ENCODE measurements around the gene SESN3. TPM values are rescaled to one million over a fixed set of nuclear protein-coding genes. Genes with fewer than 3 reads are reported as not detected.
"Not testable (repeated sequence)": the region's sequence is repeated elsewhere in the genome, so short reads cannot be mapped to it uniquely, and the experiment has no call there.

SESN3 gene, protein sequence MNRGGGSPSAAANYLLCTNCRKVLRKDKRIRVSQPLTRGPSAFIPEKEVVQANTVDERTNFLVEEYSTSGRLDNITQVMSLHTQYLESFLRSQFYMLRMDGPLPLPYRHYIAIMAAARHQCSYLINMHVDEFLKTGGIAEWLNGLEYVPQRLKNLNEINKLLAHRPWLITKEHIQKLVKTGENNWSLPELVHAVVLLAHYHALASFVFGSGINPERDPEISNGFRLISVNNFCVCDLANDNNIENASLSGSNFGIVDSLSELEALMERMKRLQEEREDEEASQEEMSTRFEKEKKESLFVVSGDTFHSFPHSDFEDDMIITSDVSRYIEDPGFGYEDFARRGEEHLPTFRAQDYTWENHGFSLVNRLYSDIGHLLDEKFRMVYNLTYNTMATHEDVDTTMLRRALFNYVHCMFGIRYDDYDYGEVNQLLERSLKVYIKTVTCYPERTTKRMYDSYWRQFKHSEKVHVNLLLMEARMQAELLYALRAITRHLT
- total RNA-seq: 10 to 100 TPM; 18.1 to 22.7 (median 21.4) TPM

DNA sequence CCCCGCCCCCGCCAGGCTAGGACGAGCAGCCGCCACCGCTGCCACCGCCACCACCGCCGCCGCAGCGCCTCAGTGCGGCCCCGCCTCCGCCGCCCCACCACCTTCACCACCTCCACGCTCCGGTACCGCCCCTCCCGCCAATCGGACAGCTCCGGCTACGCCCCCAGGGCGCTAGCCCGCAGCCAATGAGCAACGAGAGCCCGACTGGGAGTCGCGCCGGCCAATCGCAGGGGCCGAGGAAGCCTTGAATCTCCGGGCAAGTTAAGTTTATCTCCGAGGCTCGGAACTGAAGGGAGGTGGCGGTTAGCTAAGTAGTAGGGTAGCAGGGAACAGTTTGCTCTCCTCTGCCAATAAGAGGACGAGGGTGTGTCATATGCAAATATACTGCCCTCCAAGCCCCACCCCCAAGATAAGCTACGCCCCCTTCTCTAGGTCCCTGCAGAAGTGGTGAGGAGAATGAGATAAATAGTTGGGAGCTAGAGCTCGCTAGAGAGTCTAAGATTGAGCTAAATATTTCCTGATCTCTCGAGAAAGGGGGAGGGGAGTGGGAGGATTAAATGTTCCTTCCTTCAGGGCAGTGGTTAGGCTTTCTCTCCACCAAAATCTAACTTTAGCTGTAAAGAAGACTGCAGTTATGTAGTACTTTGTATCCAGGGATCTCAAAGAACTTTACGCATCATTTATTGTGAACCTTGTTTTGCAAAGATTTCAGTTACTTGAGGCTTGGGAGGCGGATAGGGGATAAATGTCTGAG lies at the start of gene SESN3:
TSS of gene SESN3 (minus strand) at position 76 of the 754 bp plus-strand sequence. CDS start 342 bp downstream, outside the sequence.
- Histone ChIP-seq H3K36me3 (no peaks in the 10 kb centered on the region), H3K27me3 (no peaks in the 10 kb centered on the region), H3K9me3 (no peaks in the 10 kb centered on the region), H3K4me3 (peak within 1 kb of the TSS; percentile 82 to 93 (median 88)), H3K4me1 (peaks cover 14 to 37% (median 34%) of the 10 kb centered on the region in 4 donors), H3K27ac (replicated peaks in 1 of 4) (peak within 1 kb of the TSS; percentile 85 to 92 (median 88))
- TF ChIP-seq POLR2AphosphoS5 (IDR thresholded peaks at IDR 0.05) (peak; percentile 89), POLR2A (IDR thresholded peaks at IDR 0.05; ENCODE audit: low read depth) (peak; percentile 58), EP300 (IDR thresholded peaks at IDR 0.05) (no peak)
- TF ChIP-seq, protein P1, sequence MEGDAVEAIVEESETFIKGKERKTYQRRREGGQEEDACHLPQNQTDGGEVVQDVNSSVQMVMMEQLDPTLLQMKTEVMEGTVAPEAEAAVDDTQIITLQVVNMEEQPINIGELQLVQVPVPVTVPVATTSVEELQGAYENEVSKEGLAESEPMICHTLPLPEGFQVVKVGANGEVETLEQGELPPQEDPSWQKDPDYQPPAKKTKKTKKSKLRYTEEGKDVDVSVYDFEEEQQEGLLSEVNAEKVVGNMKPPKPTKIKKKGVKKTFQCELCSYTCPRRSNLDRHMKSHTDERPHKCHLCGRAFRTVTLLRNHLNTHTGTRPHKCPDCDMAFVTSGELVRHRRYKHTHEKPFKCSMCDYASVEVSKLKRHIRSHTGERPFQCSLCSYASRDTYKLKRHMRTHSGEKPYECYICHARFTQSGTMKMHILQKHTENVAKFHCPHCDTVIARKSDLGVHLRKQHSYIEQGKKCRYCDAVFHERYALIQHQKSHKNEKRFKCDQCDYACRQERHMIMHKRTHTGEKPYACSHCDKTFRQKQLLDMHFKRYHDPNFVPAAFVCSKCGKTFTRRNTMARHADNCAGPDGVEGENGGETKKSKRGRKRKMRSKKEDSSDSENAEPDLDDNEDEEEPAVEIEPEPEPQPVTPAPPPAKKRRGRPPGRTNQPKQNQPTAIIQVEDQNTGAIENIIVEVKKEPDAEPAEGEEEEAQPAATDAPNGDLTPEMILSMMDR (IDR thresholded peaks at IDR 0.05): peak; percentile 10 to 32 (median 18)
- peak; percentile 99 for DNase-seq (ENCODE audit: extremely low spot score)
- intact Hi-C loops (cut with DNase I): loop anchor here (5.0 to 10.0 kb wide), 2 partner anchors 79 to 533 kb away; no protein-coding TSS in a partner anchor
- WGBS: 2% methylated on average over 18 of the region's 40 CpGs

DNA sequence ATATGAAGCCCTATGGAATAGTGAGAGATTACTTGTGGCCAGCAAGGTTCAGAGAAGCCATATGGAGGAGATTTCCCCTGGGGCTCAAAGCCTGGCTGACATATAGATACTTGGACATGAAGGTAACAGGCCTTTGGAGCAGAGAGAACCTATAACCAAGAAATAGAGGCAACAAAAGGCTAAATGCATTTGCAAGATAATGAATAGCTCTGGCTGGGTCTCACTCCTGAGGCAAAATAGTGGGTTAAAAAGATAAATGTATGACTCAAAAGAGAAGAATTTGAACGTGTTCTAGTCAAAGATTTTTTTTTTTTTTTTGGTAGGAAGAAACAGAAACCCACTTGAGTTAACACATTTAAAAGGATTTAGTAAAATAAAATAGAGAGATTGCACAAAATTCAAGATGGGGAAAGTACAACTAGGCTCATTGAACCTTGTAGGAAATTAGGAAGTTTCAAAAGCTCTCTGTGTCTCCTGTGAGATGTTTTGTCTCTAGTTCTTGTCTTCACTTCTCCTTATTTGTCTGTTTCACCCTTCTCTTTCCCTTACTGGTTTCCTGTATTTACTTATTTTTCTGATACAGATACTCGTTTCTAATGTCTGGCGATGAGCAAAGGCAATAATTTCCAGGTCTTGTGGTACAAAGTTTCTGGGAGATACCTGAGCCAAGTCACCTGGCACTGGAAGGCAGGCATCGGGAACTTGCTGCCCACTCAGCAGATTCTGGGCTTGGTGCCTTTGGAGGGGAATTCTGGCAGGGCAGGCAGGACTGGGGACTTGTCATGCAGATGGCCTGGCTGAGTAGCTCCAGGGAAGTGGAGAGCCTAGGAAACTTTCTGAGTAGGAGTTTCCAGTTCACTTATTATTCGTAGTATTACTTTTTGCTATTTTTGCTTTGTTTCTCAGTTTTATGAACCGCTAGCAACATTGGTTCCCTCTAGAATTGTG lies 49.2 kb upstream of the SESN3 start:
- intact Hi-C loops (cut with DNase I): no loop called here
- DNase-seq (ENCODE audit: extremely low spot score): no peak
- no peaks in the 10 kb centered on the region for H3K9me3 ChIP-seq
- no peaks in the 10 kb centered on the region for H3K36me3 ChIP-seq
- peaks cover 4 to 18% (median 11%) of the 10 kb centered on the region in 4 donors for H3K4me1 ChIP-seq
- H3K27ac ChIP-seq (replicated peaks in 1 of 4): no peak overlapping the region
- no peak overlapping the region for H3K4me3 ChIP-seq
- TF ChIP-seq EP300 (IDR thresholded peaks at IDR 0.05) (no peak), POLR2AphosphoS5 (IDR thresholded peaks at IDR 0.05) (no peak), POLR2A (IDR thresholded peaks at IDR 0.05; ENCODE audit: low read depth) (no peak)
- TF ChIP-seq, protein P1 (IDR thresholded peaks at IDR 0.05): no peak
- 43% methylated on average over 6 of the region's 6 CpGs for WGBS
- H3K27me3 ChIP-seq: no peaks in the 10 kb centered on the region

DNA sequence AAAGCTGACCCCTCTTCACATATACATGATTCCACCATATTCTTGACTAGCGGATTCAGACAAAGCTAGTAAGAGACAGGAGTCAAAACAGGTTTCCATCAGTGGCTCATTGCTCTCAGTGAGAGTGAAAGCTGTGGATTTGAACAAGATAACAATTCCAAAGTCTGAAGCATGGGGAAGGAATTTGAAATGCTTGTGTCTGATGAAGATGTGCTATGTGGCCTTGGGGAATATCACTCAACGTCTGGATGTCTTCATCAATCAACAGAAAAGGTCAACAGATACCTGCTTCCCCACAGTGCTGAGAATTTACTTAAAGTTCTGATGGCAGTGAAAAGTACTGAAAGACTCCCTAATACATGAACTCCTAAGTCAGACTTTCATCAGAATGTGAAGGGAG lies 46.9 kb upstream of the SESN3 start:
- Histone ChIP-seq H3K4me1 (peaks cover 4 to 17% (median 10%) of the 10 kb centered on the region in 4 donors), H3K9me3 (no peaks in the 10 kb centered on the region), H3K27me3 (no peaks in the 10 kb centered on the region), H3K27ac (replicated peaks in 1 of 4) (no peak overlapping the region), H3K36me3 (no peaks in the 10 kb centered on the region), H3K4me3 (no peak overlapping the region)
- no peak for DNase-seq (ENCODE audit: extremely low spot score)
- WGBS: 82% methylated on average over 2 of the region's 2 CpGs
- intact Hi-C loops (cut with DNase I): no loop called here
- TF ChIP-seq EP300 (IDR thresholded peaks at IDR 0.05) (no peak), POLR2AphosphoS5 (IDR thresholded peaks at IDR 0.05) (no peak), POLR2A (IDR thresholded peaks at IDR 0.05; ENCODE audit: low read depth) (no peak)
- TF ChIP-seq, protein P1 (IDR thresholded peaks at IDR 0.05): no peak

DNA sequence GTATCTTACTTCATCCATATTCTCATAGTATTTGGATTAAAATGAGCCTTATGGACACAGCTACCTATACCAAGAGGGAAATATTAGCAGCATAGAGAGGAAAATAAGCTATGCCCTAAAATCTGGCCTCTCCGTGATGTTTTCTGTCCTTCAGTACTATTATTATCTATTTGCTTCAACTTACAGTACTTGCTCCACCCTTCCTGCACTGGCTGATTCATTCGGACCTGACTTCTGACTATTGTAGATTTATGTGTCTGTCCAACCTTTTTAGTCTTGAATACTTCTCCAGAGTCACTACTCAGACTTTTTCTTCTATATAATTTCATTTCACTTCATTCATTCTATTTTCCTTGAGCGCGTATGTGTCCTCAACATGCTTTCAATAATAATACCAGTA lies 45.1 kb upstream of the SESN3 start:
- Histone ChIP-seq H3K36me3 (no peaks in the 10 kb centered on the region), H3K4me1 (peaks cover 0 to 5% (median 0%) of the 10 kb centered on the region in 4 donors), H3K27ac (replicated peaks in 1 of 4) (no peak overlapping the region), H3K9me3 (no peaks in the 10 kb centered on the region), H3K27me3 (no peaks in the 10 kb centered on the region), H3K4me3 (no peak overlapping the region)
- 91% methylated on average over 4 of the region's 4 CpGs for WGBS
- no peak for DNase-seq (ENCODE audit: extremely low spot score)
- intact Hi-C loops (cut with DNase I): no loop called here
- TF ChIP-seq POLR2A (IDR thresholded peaks at IDR 0.05; ENCODE audit: low read depth) (no peak), POLR2AphosphoS5 (IDR thresholded peaks at IDR 0.05) (no peak), EP300 (IDR thresholded peaks at IDR 0.05) (no peak)
- TF ChIP-seq, protein P1 (IDR thresholded peaks at IDR 0.05): no peak

DNA sequence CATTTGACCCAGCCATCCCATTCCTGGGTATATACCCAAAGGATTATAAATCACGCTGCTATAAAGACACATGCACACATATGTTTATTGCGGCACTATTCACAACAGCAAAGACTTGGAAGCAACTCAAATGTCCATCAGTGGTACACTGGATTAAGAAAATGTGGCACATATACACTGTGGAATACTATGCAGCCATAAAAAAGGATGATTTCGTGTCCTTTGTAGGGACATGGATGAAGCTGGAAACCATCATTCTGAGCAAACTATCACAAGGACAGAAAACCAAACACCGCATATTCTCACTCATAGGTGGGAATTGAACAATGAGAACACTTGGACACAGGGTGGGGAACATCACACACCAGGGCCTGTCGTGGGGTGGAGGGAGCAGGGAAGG lies 42.6 kb upstream of the SESN3 start:
- intact Hi-C loops (cut with DNase I); H3K4me3 ChIP-seq; H3K4me1 ChIP-seq; H3K27ac ChIP-seq (replicated peaks in 1 of 4); DNase-seq (ENCODE audit: extremely low spot score); H3K27me3 ChIP-seq; H3K9me3 ChIP-seq; H3K36me3 ChIP-seq: not testable (repeated sequence)
- 95% methylated on average over 5 of the region's 5 CpGs for WGBS
